ENCODE results near the gene AAK1. TPM values are rescaled to one million over a fixed set of nuclear protein-coding genes. Genes with fewer than 3 reads are reported as not detected.
A peak's percentile ranks its signal among the peaks of the same experiment; 100 is the strongest.
"Not testable (repeated sequence)": the region's sequence is repeated elsewhere in the genome, so short reads cannot be mapped to it uniquely, and the experiment has no call there.

AAK1 gene
- total RNA-seq, 1 experiment from 2014 or later: 46.8 TPM

- CTCF ChIA-PET: no interaction called here
- no peak overlapping the region for H3K9ac ChIP-seq (ENCODE audit: low read length)
- DNase-seq: no peak
- H3K9me3 ChIP-seq (ENCODE audit: low read length): no peaks in the 10 kb centered on the region
- no peaks in the 10 kb centered on the region for H3K27me3 ChIP-seq (ENCODE audit: low read length)
- BruUV-seq (replicated peaks): no TSS peak
- H3K9me2 ChIP-seq (replicated peaks; ENCODE audit: low read length): no peaks in the 10 kb centered on the region
- H3K79me2 ChIP-seq (ENCODE audit: low read length): peaks cover 61% of the 10 kb centered on the region
- no peaks in the 10 kb centered on the region for H3K36me3 ChIP-seq (ENCODE audit: low read depth, low read length)
- H3K4me2 ChIP-seq (ENCODE audit: low read length): no peak overlapping the region
- no peak overlapping the region for H3K27ac ChIP-seq (ENCODE audit: low read length)
- H3K4me3 ChIP-seq (ENCODE audit: low read length): no peak overlapping the region
- peaks cover 27% of the 10 kb centered on the region for H3K4me1 ChIP-seq (ENCODE audit: insufficient read depth, low read length)
- TF ChIP-seq, protein P1, sequence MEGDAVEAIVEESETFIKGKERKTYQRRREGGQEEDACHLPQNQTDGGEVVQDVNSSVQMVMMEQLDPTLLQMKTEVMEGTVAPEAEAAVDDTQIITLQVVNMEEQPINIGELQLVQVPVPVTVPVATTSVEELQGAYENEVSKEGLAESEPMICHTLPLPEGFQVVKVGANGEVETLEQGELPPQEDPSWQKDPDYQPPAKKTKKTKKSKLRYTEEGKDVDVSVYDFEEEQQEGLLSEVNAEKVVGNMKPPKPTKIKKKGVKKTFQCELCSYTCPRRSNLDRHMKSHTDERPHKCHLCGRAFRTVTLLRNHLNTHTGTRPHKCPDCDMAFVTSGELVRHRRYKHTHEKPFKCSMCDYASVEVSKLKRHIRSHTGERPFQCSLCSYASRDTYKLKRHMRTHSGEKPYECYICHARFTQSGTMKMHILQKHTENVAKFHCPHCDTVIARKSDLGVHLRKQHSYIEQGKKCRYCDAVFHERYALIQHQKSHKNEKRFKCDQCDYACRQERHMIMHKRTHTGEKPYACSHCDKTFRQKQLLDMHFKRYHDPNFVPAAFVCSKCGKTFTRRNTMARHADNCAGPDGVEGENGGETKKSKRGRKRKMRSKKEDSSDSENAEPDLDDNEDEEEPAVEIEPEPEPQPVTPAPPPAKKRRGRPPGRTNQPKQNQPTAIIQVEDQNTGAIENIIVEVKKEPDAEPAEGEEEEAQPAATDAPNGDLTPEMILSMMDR (conservative IDR thresholded peaks at IDR 0.05; ENCODE audit: low read depth, low read length): no peak
- TF ChIP-seq EZH2 (IDR thresholded peaks at IDR 0.05; ENCODE audit: low read length, unreplicated experiment): no peak
- no peak for TF ChIP-seq EZH2phosphoT487 (IDR thresholded peaks at IDR 0.05; ENCODE audit: borderline replicate concordance, low read length)
- H3F3A ChIP-seq (ENCODE audit: low read length, unreplicated experiment): no peaks in the 10 kb centered on the region
- no peak overlapping the region for H2AFZ ChIP-seq (ENCODE audit: low read length)
- H4K20me1 ChIP-seq (ENCODE audit: low read length): no peaks in the 10 kb centered on the region
- intact Hi-C loops (cut with micrococcal nuclease): no loop called here
- ATAC-seq: no peak
- POLR2A ChIA-PET (ENCODE audit: unreplicated experiment): interaction anchor here (0.8 kb wide), 1 partner anchor 14 kb away, joined by 6 read pairs; no protein-coding TSS in a partner anchor
Observed at GRCh38 chr2:69575926-69576325, 67.6 kb downstream of the AAK1 start.

DNA sequence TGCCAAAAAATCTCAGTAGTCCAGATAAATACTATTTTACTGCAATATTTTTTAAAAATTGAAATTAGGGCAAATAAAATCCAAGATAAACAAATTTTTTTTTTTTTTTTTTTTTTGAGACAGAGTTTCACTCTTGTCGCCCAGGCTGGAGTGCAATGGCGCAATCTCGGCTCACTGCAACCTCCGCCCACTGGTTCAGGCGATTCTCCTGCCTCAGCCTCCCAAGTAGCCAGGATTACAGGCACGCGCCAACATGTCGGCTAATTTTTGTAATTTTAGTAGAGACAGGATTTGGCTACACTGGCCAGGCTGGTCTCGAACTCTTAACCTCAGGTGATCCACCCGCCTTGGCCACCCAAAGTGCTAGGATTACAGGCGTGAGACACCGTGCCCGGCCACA is 68.2 kb downstream of the AAK1 start:
- H3K4me3 ChIP-seq (ENCODE audit: low read length); H3K27me3 ChIP-seq (ENCODE audit: low read length); BruUV-seq (replicated peaks); CTCF ChIA-PET; POLR2A ChIA-PET (ENCODE audit: unreplicated experiment); H3F3A ChIP-seq (ENCODE audit: low read length, unreplicated experiment); ATAC-seq; DNase-seq; H4K20me1 ChIP-seq (ENCODE audit: low read length); H3K9me2 ChIP-seq (replicated peaks; ENCODE audit: low read length); intact Hi-C loops (cut with micrococcal nuclease); H3K27ac ChIP-seq (ENCODE audit: low read length); H3K9me3 ChIP-seq (ENCODE audit: low read length); H3K36me3 ChIP-seq (ENCODE audit: low read depth, low read length); H2AFZ ChIP-seq (ENCODE audit: low read length); H3K9ac ChIP-seq (ENCODE audit: low read length); H3K4me2 ChIP-seq (ENCODE audit: low read length): not testable (repeated sequence)
- H3K79me2 ChIP-seq (ENCODE audit: low read length): peaks cover 57% of the 10 kb centered on the region
- H3K4me1 ChIP-seq (ENCODE audit: insufficient read depth, low read length): peaks cover 33% of the 10 kb centered on the region

- intact Hi-C loops (cut with micrococcal nuclease): no loop called here
- Histone ChIP-seq H3K27me3 (ENCODE audit: low read length) (no peaks in the 10 kb centered on the region), H3K9me2 (replicated peaks; ENCODE audit: low read length) (no peaks in the 10 kb centered on the region), H3K4me2 (ENCODE audit: low read length) (peak overlapping the region; percentile 58), H3F3A (ENCODE audit: low read length, unreplicated experiment) (peaks cover 4% of the 10 kb centered on the region), H3K27ac (ENCODE audit: low read length) (peak overlapping the region; percentile 66), H3K9me3 (ENCODE audit: low read length) (no peaks in the 10 kb centered on the region), H3K79me2 (ENCODE audit: low read length) (peaks cover 69% of the 10 kb centered on the region), H4K20me1 (ENCODE audit: low read length) (no peaks in the 10 kb centered on the region), H3K4me3 (ENCODE audit: low read length) (no peak overlapping the region), H2AFZ (ENCODE audit: low read length) (peak overlapping the region; percentile 23; the same call in 1 of the 2 replicates), H3K4me1 (ENCODE audit: insufficient read depth, low read length) (peaks cover 51% of the 10 kb centered on the region), H3K36me3 (ENCODE audit: low read depth, low read length) (no peaks in the 10 kb centered on the region), H3K9ac (ENCODE audit: low read length) (no peak overlapping the region)
- TF ChIP-seq EZH2 (IDR thresholded peaks at IDR 0.05; ENCODE audit: low read length, unreplicated experiment): no peak
- TF ChIP-seq EZH2phosphoT487 (IDR thresholded peaks at IDR 0.05; ENCODE audit: borderline replicate concordance, low read length): no peak
- TF ChIP-seq, protein P1 (conservative IDR thresholded peaks at IDR 0.05; ENCODE audit: low read depth, low read length): no peak
- ChIA-PET CTCF (interaction anchor here (0.6 kb wide), 1 partner anchor 184 kb away, joined by 4 read pairs; no protein-coding TSS in a partner anchor), POLR2A (ENCODE audit: unreplicated experiment) (no interaction called here)
- BruUV-seq (replicated peaks): no TSS peak
- DNase-seq: peak; percentile 68
- peak; percentile 64 for ATAC-seq
Observed at GRCh38 chr2:69572641-69573040, 70.9 kb downstream of the AAK1 start.
